ENCODE results near the gene BUB1B. TPM values are rescaled to one million over a fixed set of nuclear protein-coding genes. Genes with fewer than 3 reads are reported as not detected.

BUB1B gene, protein sequence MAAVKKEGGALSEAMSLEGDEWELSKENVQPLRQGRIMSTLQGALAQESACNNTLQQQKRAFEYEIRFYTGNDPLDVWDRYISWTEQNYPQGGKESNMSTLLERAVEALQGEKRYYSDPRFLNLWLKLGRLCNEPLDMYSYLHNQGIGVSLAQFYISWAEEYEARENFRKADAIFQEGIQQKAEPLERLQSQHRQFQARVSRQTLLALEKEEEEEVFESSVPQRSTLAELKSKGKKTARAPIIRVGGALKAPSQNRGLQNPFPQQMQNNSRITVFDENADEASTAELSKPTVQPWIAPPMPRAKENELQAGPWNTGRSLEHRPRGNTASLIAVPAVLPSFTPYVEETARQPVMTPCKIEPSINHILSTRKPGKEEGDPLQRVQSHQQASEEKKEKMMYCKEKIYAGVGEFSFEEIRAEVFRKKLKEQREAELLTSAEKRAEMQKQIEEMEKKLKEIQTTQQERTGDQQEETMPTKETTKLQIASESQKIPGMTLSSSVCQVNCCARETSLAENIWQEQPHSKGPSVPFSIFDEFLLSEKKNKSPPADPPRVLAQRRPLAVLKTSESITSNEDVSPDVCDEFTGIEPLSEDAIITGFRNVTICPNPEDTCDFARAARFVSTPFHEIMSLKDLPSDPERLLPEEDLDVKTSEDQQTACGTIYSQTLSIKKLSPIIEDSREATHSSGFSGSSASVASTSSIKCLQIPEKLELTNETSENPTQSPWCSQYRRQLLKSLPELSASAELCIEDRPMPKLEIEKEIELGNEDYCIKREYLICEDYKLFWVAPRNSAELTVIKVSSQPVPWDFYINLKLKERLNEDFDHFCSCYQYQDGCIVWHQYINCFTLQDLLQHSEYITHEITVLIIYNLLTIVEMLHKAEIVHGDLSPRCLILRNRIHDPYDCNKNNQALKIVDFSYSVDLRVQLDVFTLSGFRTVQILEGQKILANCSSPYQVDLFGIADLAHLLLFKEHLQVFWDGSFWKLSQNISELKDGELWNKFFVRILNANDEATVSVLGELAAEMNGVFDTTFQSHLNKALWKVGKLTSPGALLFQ
- total RNA-seq (10 to 100 TPM in 1 of 2 donors, under 1 TPM in 1; 0.08 to 31.1 TPM), polyA plus RNA-seq (1 to 10 TPM in 1 of 2 donors, under 1 TPM in 1; 0.63 to 1.0 TPM)

DNA sequence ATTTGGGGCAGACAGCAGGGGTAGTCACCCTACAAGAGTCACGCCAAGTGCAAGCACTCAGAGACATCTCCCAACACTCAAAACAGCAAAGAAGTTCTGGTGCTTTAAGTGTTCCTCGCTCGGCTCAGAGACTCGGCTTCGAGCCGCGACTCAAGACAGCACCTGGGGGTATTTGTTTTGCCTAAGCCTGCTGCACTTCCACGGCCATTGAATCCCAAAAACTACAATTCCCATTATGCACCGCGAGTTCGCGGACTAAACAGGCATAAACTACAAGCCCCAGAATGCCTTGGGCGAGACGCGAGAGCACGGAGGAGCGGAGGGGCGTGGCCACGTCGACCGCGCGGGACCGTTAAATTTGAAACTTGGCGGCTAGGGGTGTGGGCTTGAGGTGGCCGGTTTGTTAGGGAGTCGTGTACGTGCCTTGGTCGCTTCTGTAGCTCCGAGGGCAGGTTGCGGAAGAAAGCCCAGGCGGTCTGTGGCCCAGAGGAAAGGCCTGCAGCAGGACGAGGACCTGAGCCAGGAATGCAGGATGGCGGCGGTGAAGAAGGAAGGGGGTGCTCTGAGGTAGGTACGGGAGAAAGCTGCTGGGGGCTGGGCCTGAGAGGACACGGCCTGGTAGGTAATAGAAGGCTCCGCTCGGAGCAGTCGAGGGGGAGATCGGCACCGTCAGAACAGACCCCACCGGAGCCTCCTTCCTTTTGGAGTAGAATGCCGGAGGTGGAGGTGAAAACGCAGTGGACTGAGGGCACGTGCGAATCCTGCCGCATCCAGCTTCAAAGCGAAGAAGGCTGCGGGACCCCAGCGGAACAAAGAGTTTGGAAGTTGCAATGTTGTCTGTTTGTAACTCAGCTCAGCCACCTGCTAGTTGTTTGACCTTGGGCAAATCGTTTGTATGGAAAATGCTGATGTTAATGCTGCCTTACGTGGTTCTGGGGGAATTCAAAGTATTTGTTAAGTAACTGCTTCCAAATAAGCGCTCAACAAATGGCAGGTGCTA lies at the start of gene BUB1B:
Gene BUB1B, plus strand, starts transcription at position 381 of the 1,000 bp plus-strand sequence. Its CDS starts 152 bp downstream, at position 533.
- Histone ChIP-seq H3K36me3 (ENCODE audit: control insufficient read depth in 4 of 4, insufficient read depth in 3 of 4, low read depth in 1 of 4, low read length in 3 of 4) (no peaks in the 10 kb centered on the region), H3K27ac (ENCODE audit: low read depth in 1 of 2, low read length in 2 of 2) (no peak within 1 kb of the TSS), H3K27me3 (ENCODE audit: control insufficient read depth in 4 of 4, insufficient read depth in 4 of 4, low read length in 3 of 4) (no peaks in the 10 kb centered on the region), H3K4me3 (ENCODE audit: low read depth in 1 of 3, low read length in 3 of 3) (peak within 1 kb of the TSS; percentile 51 to 80 (median 66)), H3K9ac (ENCODE audit: low read depth in 1 of 2, low read length in 2 of 2) (no peak within 1 kb of the TSS), H3K9me3 (ENCODE audit: control insufficient read depth in 4 of 4, low read length in 3 of 4) (no peaks in the 10 kb centered on the region), H3K4me1 (ENCODE audit: control insufficient read depth in 4 of 4, insufficient read depth in 4 of 4, low read length in 3 of 4) (peaks cover 2 to 12% (median 8%) of the 10 kb centered on the region in 4 donors)
- 2% methylated on average over 54 of the region's 54 CpGs for WGBS
- DNase-seq (ENCODE audit: low spot score), result peak; percentile 96
- TF ChIP-seq GABPA (IDR thresholded peaks at IDR 0.05 in 1 of 2, conservative IDR thresholded peaks at IDR 0.05 in 1 of 2), result peak in 1 of 2 donors; percentile 66
- TF ChIP-seq, protein P1, sequence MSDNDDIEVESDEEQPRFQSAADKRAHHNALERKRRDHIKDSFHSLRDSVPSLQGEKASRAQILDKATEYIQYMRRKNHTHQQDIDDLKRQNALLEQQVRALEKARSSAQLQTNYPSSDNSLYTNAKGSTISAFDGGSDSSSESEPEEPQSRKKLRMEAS (IDR thresholded peaks at IDR 0.05), result peak; percentile 52
- TF ChIP-seq EGR1 (IDR thresholded peaks at IDR 0.05; ENCODE audit: low read depth in 2 of 2), result no peak
- TF ChIP-seq FOXA2 (IDR thresholded peaks at IDR 0.05), result no peak
- TF ChIP-seq, protein P2, sequence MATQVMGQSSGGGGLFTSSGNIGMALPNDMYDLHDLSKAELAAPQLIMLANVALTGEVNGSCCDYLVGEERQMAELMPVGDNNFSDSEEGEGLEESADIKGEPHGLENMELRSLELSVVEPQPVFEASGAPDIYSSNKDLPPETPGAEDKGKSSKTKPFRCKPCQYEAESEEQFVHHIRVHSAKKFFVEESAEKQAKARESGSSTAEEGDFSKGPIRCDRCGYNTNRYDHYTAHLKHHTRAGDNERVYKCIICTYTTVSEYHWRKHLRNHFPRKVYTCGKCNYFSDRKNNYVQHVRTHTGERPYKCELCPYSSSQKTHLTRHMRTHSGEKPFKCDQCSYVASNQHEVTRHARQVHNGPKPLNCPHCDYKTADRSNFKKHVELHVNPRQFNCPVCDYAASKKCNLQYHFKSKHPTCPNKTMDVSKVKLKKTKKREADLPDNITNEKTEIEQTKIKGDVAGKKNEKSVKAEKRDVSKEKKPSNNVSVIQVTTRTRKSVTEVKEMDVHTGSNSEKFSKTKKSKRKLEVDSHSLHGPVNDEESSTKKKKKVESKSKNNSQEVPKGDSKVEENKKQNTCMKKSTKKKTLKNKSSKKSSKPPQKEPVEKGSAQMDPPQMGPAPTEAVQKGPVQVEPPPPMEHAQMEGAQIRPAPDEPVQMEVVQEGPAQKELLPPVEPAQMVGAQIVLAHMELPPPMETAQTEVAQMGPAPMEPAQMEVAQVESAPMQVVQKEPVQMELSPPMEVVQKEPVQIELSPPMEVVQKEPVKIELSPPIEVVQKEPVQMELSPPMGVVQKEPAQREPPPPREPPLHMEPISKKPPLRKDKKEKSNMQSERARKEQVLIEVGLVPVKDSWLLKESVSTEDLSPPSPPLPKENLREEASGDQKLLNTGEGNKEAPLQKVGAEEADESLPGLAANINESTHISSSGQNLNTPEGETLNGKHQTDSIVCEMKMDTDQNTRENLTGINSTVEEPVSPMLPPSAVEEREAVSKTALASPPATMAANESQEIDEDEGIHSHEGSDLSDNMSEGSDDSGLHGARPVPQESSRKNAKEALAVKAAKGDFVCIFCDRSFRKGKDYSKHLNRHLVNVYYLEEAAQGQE (IDR thresholded peaks at IDR 0.05), result no peak
- TF ChIP-seq TAF1 (conservative IDR thresholded peaks at IDR 0.05), result no peak
- TF ChIP-seq JUND (IDR thresholded peaks at IDR 0.05), result no peak
- peak in 1 of 2 donors; percentile 12 for TF ChIP-seq RXRA (IDR thresholded peaks at IDR 0.05)
- peak; percentile 95 for TF ChIP-seq YY1 (IDR thresholded peaks at IDR 0.05)
- peak in 1 of 2 donors; percentile 3 for TF ChIP-seq HNF4A (conservative IDR thresholded peaks at IDR 0.05)
- TF ChIP-seq, protein P3, sequence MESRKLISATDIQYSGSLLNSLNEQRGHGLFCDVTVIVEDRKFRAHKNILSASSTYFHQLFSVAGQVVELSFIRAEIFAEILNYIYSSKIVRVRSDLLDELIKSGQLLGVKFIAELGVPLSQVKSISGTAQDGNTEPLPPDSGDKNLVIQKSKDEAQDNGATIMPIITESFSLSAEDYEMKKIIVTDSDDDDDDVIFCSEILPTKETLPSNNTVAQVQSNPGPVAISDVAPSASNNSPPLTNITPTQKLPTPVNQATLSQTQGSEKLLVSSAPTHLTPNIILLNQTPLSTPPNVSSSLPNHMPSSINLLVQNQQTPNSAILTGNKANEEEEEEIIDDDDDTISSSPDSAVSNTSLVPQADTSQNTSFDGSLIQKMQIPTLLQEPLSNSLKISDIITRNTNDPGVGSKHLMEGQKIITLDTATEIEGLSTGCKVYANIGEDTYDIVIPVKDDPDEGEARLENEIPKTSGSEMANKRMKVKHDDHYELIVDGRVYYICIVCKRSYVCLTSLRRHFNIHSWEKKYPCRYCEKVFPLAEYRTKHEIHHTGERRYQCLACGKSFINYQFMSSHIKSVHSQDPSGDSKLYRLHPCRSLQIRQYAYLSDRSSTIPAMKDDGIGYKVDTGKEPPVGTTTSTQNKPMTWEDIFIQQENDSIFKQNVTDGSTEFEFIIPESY (IDR thresholded peaks at IDR 0.05), result peak; percentile 98
- TF ChIP-seq NR2F2 (IDR thresholded peaks at IDR 0.05), result no peak
- TF ChIP-seq RAD21 (IDR thresholded peaks at IDR 0.05), result peak in 1 of 2 donors; percentile 50
- TF ChIP-seq SP1 (IDR thresholded peaks at IDR 0.05), result peak; percentile 12
- no peak for TF ChIP-seq FOXA1 (IDR thresholded peaks at IDR 0.05)
